ENCODE measurements around the gene HECTD3.

The HECTD3 gene

DNA sequence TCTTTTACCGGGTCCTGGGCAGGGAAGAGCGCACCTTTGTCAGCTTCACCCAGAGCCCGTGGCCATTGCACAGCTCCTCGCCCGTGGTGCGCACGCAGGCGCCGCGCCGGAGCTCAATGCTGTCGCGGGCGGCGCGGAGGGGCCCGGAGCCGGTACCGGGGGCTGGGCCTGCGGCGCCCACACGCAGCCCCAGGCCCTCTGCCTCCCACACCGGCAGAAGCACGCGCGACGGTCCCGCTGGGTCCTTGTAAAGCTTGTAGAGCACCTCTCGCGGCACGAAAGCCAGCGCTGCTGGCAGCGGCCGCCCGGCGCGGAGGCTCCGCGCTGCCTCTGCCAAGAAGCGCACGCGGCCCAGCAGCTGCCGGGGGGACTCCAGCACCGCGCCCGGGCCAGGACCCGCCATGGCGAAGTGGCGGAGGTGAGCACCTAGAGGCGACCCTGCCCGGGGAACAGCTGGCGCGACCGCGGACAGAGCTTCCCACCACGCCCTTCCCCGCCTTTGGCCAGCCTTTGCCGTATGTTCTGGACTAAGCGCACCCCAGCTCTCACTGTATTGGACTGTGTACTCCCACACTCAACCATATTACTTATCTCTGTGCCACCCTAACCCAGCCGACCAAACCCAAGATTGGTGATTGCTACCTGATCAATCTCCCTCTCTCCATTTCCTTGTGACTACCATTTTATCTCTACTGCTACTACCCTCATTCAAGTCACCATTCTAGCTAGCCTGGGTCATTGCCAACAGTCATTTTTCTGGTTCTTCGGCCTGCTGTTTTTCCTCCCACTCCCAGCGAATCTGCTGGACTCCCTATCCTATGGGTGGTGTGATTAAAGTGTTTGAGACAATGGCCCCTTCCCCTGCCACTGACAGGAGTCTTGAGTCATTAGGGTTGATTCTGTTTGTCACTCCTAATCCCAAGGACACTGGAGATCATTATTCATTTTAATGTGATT lies at the start of gene HECTD3:
TSS of gene HECTD3 (minus strand) at position 470 of the 957 bp plus-strand sequence. CDS start at position 403, 67 bp downstream.
- H3K4me3 ChIP-seq (replicated peaks; ENCODE audit: low read depth, low read length): peak within 1 kb of the TSS; percentile 88
- TF ChIP-seq CTCF (IDR thresholded peaks at IDR 0.05; ENCODE audit: low read length, missing control alignments): no peak
- DNase-seq (ENCODE audit: low read depth): peak; percentile 74

DNA sequence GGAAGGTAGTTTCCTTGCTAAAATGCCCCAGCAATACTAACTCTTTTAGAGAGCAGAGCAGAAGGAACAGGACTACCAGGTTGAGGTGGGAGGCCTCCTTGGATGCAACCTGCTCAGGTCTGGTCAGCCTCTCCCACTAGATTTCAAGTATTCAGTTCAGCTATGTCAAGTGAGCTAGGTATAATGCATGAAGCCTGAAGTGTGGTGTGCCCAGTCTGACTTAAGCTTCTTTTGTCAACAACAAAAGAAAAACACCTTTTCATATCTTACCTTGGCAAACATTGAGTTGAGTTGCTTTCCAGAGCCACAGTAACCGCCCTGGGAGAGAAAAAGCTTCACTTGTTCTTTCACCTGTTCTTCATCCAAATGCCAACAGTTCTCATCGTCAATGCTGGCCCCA lies 48.7 kb upstream of the HECTD3 start:
- DNase-seq (ENCODE audit: low read depth): no peak
- H3K4me3 ChIP-seq (replicated peaks; ENCODE audit: low read depth, low read length): no peak overlapping the region
- no peak for TF ChIP-seq CTCF (IDR thresholded peaks at IDR 0.05; ENCODE audit: low read length, missing control alignments)

GRCh38 chr1:45057542-45057941 lies 46.4 kb upstream of the HECTD3 start:
- DNase-seq (ENCODE audit: low read depth): no peak
- H3K4me3 ChIP-seq (replicated peaks; ENCODE audit: low read depth, low read length): no peak overlapping the region
- no peak for TF ChIP-seq CTCF (IDR thresholded peaks at IDR 0.05; ENCODE audit: low read length, missing control alignments)

DNA sequence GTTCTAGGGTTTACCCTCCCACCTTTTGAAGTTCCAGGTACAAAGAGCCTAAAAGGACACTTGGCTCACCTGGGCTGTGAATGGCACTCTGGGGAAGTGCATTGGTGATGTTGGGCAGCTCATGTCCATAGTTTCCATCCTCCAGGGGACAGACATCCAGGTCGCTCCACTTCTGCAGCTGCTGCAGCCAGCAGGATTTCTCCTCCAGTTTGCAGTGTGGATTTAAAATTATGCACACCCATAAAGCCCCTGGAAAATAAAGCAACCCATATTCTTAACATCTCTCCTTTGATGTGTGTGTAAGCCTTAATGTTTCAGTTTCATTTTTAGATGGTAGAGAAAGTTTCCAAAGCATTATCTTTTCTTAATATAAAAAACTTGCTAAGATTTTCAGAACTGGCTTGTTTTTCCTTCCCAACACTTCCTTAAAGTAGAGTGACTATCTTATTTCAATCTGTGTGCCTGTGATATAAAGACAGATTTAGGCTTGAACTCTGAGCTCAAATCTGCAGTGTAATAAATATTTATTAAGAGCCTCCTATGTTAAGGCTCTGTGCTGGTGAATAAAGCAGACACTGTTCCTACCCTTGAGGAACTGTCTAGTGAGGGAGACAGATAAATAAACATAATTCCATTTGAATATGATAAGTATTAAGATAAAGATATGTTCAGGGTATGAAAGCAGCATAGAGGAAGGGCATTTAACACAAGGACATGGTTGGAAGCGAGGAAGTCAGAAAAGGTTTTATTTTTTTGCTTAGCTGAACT lies 40.1 kb upstream of the HECTD3 start:
- no peak for DNase-seq (ENCODE audit: low read depth)
- TF ChIP-seq CTCF (IDR thresholded peaks at IDR 0.05; ENCODE audit: low read length, missing control alignments): no peak
- no peak overlapping the region for H3K4me3 ChIP-seq (replicated peaks; ENCODE audit: low read depth, low read length)

- H3K4me3 ChIP-seq (replicated peaks; ENCODE audit: low read depth, low read length): no peak overlapping the region
- no peak for DNase-seq (ENCODE audit: low read depth)
- TF ChIP-seq CTCF (IDR thresholded peaks at IDR 0.05; ENCODE audit: low read length, missing control alignments): no peak
Observed at GRCh38 chr1:45047032-45047431, 35.9 kb upstream of the HECTD3 start.

DNA sequence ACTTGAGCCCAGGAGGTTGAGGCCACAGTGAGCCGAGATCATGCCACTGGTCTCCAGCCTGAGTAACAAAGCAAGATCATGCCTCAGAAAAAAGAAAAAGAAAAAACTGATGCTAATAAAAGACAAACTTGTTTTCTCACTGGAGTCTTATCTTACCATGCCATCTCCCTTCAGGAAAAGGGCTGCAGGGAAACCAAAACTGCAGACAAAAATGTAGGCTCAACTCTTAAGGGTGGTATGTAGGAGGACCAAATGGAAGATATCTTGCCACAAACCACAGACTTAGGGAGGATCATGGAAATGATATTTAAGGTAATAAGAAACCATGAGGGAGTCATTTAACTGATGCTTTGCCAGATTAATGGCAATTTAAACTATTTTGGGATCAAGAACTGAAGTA lies 33.8 kb upstream of the HECTD3 start:
- TF ChIP-seq CTCF (IDR thresholded peaks at IDR 0.05; ENCODE audit: low read length, missing control alignments): no peak
- no peak overlapping the region for H3K4me3 ChIP-seq (replicated peaks; ENCODE audit: low read depth, low read length)
- no peak for DNase-seq (ENCODE audit: low read depth)
